K562 (cell line): ENCODE measurements around the gene RETNLB. TPM values are rescaled to one million over a fixed set of nuclear protein-coding genes. Genes with fewer than 3 reads are reported as not detected.

Experiments used
- ATAC-seq: fragments of 200-7000 bp; cut with Tn5 transposase; 3 replicates; pipeline ENCODE4 v1.9.1; 2020; ENCODE audit warnings: moderate library complexity
- BruUV-seq: library from RNA; stranded (reverse); fragments of 400-500 nt; replicated peaks from 2 replicates; lab custom pipeline; 2021; lab: Mats Ljungman, UMichigan
- CTCF ChIA-PET: fragments of 300-600 bp; formaldehyde crosslinking; extraction: SDS; loops from one replicate; lab custom pipeline; 2021; ENCODE audit warnings: low intra/inter-chr PET ratio; lab: Yijun Ruan, JAX
- POLR2A ChIA-PET: fragments of 300-600, 350-650 bp; sonication (Branson Sonifier 250); formaldehyde crosslinking; extraction: SDS; loops from one replicate; lab custom pipeline; 2021; ENCODE audit warnings: antibody characterized with exemption, inconsistent platforms; lab: Yijun Ruan, JAX
- DNase-seq, 4 experiments: peaks; one replicate each; pipeline versions ENCODE4 v3.0.0 to v3.0.0-alpha.2; 2011 to 2018; ENCODE audit warnings: low spot score in 3 of 4, mixed read lengths in 3 of 4; ENCODE audit errors: extremely low read depth in 1 of 4
- FAIRE-seq: peaks from 2 replicates; lab custom pipeline; 2011; peaks lifted over from hg19 to GRCh38; lab: Jason Lieb, UNC
- H2AFZ ChIP-seq: 2 replicates; pipeline ENCODE4 v1.6.0; 2011; ENCODE audit warnings: low read depth, low read length, control low read depth, inconsistent platforms
- H3K27ac ChIP-seq: fragments of 200-600 bp; 3 replicates; pipeline ENCODE4 v1.8.0; 2011; ENCODE audit warnings: low read depth, mild to moderate bottlenecking, control low read depth, inconsistent platforms, low read length, moderate library complexity, mixed read lengths; ENCODE audit errors: extremely low read depth
- H3K27me3 ChIP-seq, 2 experiments: fragments of 300-600 bp in 1 of 2; 2 replicates in 1 of 2; 3 replicates in 1 of 2; pipeline versions ENCODE4 v1.6.0 to v1.8.0; 2011; ENCODE audit warnings: inconsistent platforms in 2 of 2, low read length in 2 of 2, mild to moderate bottlenecking in 1 of 2, mixed read lengths in 1 of 2, moderate library complexity in 1 of 2; ENCODE audit not compliant: control insufficient read depth in 2 of 2, insufficient read depth in 2 of 2
- H3K36me3 ChIP-seq: fragments of 300-600 bp; 3 replicates; pipeline ENCODE4 v1.8.0; 2011; ENCODE audit warnings: mild to moderate bottlenecking, low read length, inconsistent platforms; ENCODE audit not compliant: control insufficient read depth, insufficient read depth
- H3K4me1 ChIP-seq, 2 experiments: fragments of 200-600 bp in 1 of 2; replicated peaks in 1 of 2; 2 replicates in 1 of 2; 3 replicates in 1 of 2; pipeline versions ENCODE4 v1.5.1 to v1.8.0; 2011; ENCODE audit warnings: inconsistent platforms in 2 of 2, low read length in 2 of 2, mild to moderate bottlenecking in 1 of 2, mixed read lengths in 1 of 2, moderate library complexity in 1 of 2; ENCODE audit not compliant: control insufficient read depth in 2 of 2, insufficient read depth in 2 of 2
- H3K4me2 ChIP-seq: 2 replicates; pipeline ENCODE4 v1.6.1; 2011; ENCODE audit warnings: low read length, control low read depth, inconsistent platforms, mixed read lengths; ENCODE audit not compliant: insufficient read depth
- H3K4me3 ChIP-seq: fragments of 200-600 bp; sonication (generic), shearing (Covaris generic); 2 replicates; pipeline ENCODE4 v1.5.1; 2016; ENCODE audit warnings: control low read depth, inconsistent platforms
- H3K79me2 ChIP-seq: fragments of 200-600 bp; 3 replicates; pipeline ENCODE4 v1.8.0; 2011; ENCODE audit warnings: low read length, inconsistent platforms; ENCODE audit not compliant: control insufficient read depth, insufficient read depth
- H3K9ac ChIP-seq, 2 experiments: 2 replicates each; pipeline versions ENCODE4 v1.6.0 to v1.6.1; 2011; ENCODE audit warnings: low read depth in 2 of 2, low read length in 2 of 2, control low read depth in 1 of 2, inconsistent platforms in 1 of 2, mild to moderate bottlenecking in 1 of 2, mixed read lengths in 1 of 2; ENCODE audit not compliant: insufficient read depth in 1 of 2
- H3K9me1 ChIP-seq: one replicate; pipeline ENCODE4 v1.6.0; 2011; ENCODE audit warnings: inconsistent platforms, mild to moderate bottlenecking, low read length, moderate library complexity; ENCODE audit not compliant: control insufficient read depth, insufficient read depth
- H3K9me3 ChIP-seq: replicated peaks from 2 replicates; pipeline ENCODE4 v1.5.1; 2011; ENCODE audit warnings: low read depth, low read length, inconsistent platforms; ENCODE audit not compliant: control insufficient read depth, insufficient read depth
- H4K20me1 ChIP-seq: replicated peaks from 2 replicates; pipeline ENCODE4 v1.6.1; 2011; ENCODE audit warnings: low read length, inconsistent platforms, mixed read lengths; ENCODE audit not compliant: control insufficient read depth, insufficient read depth
- GTF2A2 ChIP-seq: IDR thresholded peaks from 2 replicates; pipeline ENCODE4 v1.6.1; 2016; ENCODE audit warnings: mild to moderate bottlenecking, missing genetic modification characterization, missing compliant biosample characterization
- HNRNPL ChIP-seq: fragments of 200-400 bp; formaldehyde crosslinking; IDR thresholded peaks from 2 replicates; pipeline ENCODE4 v1.6.1; 2017; ENCODE audit warnings: low read depth, mild to moderate bottlenecking, low read length
- ILK ChIP-seq: fragments of 450-650 bp; IDR thresholded peaks from 2 replicates; pipeline ENCODE4 v1.6.1; 2016; ENCODE audit warnings: missing genetic modification characterization, low read depth, mild to moderate bottlenecking, missing compliant biosample characterization, moderate library complexity, borderline replicate concordance
- NCOA4 ChIP-seq: fragments of 450-650 bp; IDR thresholded peaks from 2 replicates; pipeline ENCODE4 v1.6.1; 2018; ENCODE audit warnings: mild to moderate bottlenecking; ENCODE audit not compliant: partially characterized antibody
- NFXL1 ChIP-seq: fragments of 450-650 bp; formaldehyde crosslinking; IDR thresholded peaks from 2 replicates; pipeline ENCODE4 v1.4.0; 2021; ENCODE audit warnings: mild to moderate bottlenecking
- PCBP2 ChIP-seq: fragments of 200-400 bp; formaldehyde crosslinking; IDR thresholded peaks from 2 replicates; pipeline ENCODE4 v1.6.1; 2018; ENCODE audit warnings: low read length, low read depth, mild to moderate bottlenecking, moderate library complexity; ENCODE audit not compliant: poor library complexity, severe bottlenecking
- POLR2AphosphoS2 ChIP-seq: IDR thresholded peaks from 2 replicates; pipeline ENCODE4 v1.6.1; 2012; ENCODE audit warnings: low read length, improper control_type of control experiment
- ZC3H4 ChIP-seq: sonication (generic); formaldehyde crosslinking; IDR thresholded peaks from 2 replicates; pipeline ENCODE4 v1.9.0; 2021; ENCODE audit warnings: missing genetic modification reagents, borderline replicate concordance
- WGBS: fragments of 100-300 bp; shearing (Covaris generic); methylation state at CpG from one replicate; pipeline ENCODE4 v1.1.6; 2016; ENCODE audit warnings: low coverage, mixed read lengths; ENCODE audit not compliant: insufficient coverage; ENCODE audit errors: missing lambda C conversion rate; 5-methylcytosine and 5-hydroxymethylcytosine counted together
- in situ Hi-C: fragments of 300-500 bp; cut with MboI; formaldehyde crosslinking; loops from 4 replicates; pipeline ENCODE4 v1.15.0; 2018; ENCODE audit warnings: inconsistent platforms, mixed read lengths
- intact Hi-C: fragments of 100-400 bp; cut with micrococcal nuclease; formaldehyde crosslinking; loops from 2 replicates; pipeline ENCODE4 v1.14.2; 2022
- polyA plus RNA-seq, 8 experiments: library from polyadenylated mRNA; depleted of rRNA in 4 of 8; stranded (reverse) in 5 of 8; unstranded in 3 of 8; fragments of >200 nt; fragmentation: Nextera tagmentation in 2 of 8; fragmentation: Illumina TruSeq in 1 of 8; extraction: Ambion mirVana in 2 of 8; extraction: Trizol in 1 of 8; gene quantifications; 2 replicates each; pipeline versions ENCODE4 v1.2.1 to v1.2.3, GENCODE V29; 2011 to 2014; ENCODE audit warnings: inconsistent platforms in 1 of 8, missing spikeins in 1 of 8
- total RNA-seq, 7 experiments: library from RNA; depleted of rRNA in 6 of 7; stranded (reverse); fragments of >200 nt in 6 of 7; fragmentation: Illumina TruSeq in 2 of 7; extraction: Trizol in 2 of 7; gene quantifications; 2 replicates each; pipeline versions ENCODE4 v1.2.1 to v1.2.3, GENCODE V29; 2011 to 2021; ENCODE audit warnings: low replicate concordance in 1 of 7

RETNLB gene
- total and polyA plus RNA-seq, 9 of the 15 experiments (the other 6 are each of a cell fraction or from before 2014, with no cell fraction given): not detected

- no peak for ATAC-seq
- no peak overlapping the region for H2AFZ ChIP-seq
Observed at GRCh38 chr3:108724101-108724500, 33.1 kb downstream of the RETNLB start.

GRCh38 chr3:108722724-108723123 lies 34.5 kb downstream of the RETNLB start:
- DNase-seq (no peak), ATAC-seq (no peak), FAIRE-seq (no peak)
- Histone ChIP-seq H4K20me1 (no peaks in the 10 kb centered on the region), H3K9ac (no peak overlapping the region), H3K36me3 (no peaks in the 10 kb centered on the region), H3K9me3 (no peaks in the 10 kb centered on the region), H3K4me3 (no peak overlapping the region), H3K9me1 (no peaks in the 10 kb centered on the region), H3K4me1 (no peaks in the 10 kb centered on the region), H3K27ac (no peak overlapping the region), H2AFZ (no peak overlapping the region), H3K4me2 (no peak overlapping the region), H3K27me3 (no peaks in the 10 kb centered on the region), H3K79me2 (no peaks in the 10 kb centered on the region)
- in situ Hi-C loops: no loop called here
- ChIA-PET CTCF (no interaction called here), POLR2A (no interaction called here)
- WGBS: 0% methylated on average over 1 of the region's 1 CpG
- BruUV-seq: no TSS peak
- TF ChIP-seq GTF2A2: no peak
- TF ChIP-seq ILK (tag): no peak
- intact Hi-C loops: no loop called here

More at GRCh38 chr3:108724101-108724500, 33.1 kb downstream of the RETNLB start:
- H3K4me3 ChIP-seq: no peak overlapping the region
- 4% methylated on average over 4 of the region's 4 CpGs for WGBS
- TF ChIP-seq NCOA4 (no peak), HNRNPL (no peak), PCBP2 (no peak), ZC3H4 (CRISPR knock-in tag) (no peak), POLR2AphosphoS2 (no peak), NFXL1 (CRISPR knock-in tag) (no peak)
- CTCF ChIA-PET: no interaction called here
- in situ Hi-C loops: no loop called here
- no peak for FAIRE-seq
- no peak overlapping the region for H3K9ac ChIP-seq
- intact Hi-C loops: no loop called here
- H4K20me1 ChIP-seq: no peaks in the 10 kb centered on the region
- DNase-seq: no peak
- no peaks in the 10 kb centered on the region for H3K9me1 ChIP-seq
- no peaks in the 10 kb centered on the region for H3K9me3 ChIP-seq
- BruUV-seq: no TSS peak
- no peaks in the 10 kb centered on the region for H3K36me3 ChIP-seq
- POLR2A ChIA-PET: interaction anchor here (1.2 kb wide), 1 partner anchor 16 kb away, joined by 3 read pairs; no protein-coding TSS in a partner anchor
- no peaks in the 10 kb centered on the region for H3K4me1 ChIP-seq
- no peaks in the 10 kb centered on the region for H3K79me2 ChIP-seq
- H3K27me3 ChIP-seq: no peaks in the 10 kb centered on the region; a peak in 1 of 5 replicates
- H3K4me2 ChIP-seq: no peak overlapping the region
- no peak overlapping the region for H3K27ac ChIP-seq
